ENCODE data around the gene ATP2B2. TPM values are rescaled to one million over a fixed set of nuclear protein-coding genes. Genes with fewer than 3 reads are reported as not detected.

Gene ATP2B2
- total RNA-seq, 1 experiment from 2014 or later = not detected

GRCh38 chr3:10492364-10493201, 12.8 kb downstream of the ATP2B2 start:
- no peak overlapping the region for H3K4me3 Mint-ChIP-seq (ENCODE audit: unreplicated experiment)
- DNase-seq (ENCODE audit: unreplicated experiment) = no peak
- no peaks in the 10 kb centered on the region for H3K9me3 Mint-ChIP-seq (ENCODE audit: unreplicated experiment)
- peaks cover 25% of the 10 kb centered on the region for H3K27me3 Mint-ChIP-seq (ENCODE audit: insufficient read depth, unreplicated experiment)
- TF ChIP-seq, protein P1, sequence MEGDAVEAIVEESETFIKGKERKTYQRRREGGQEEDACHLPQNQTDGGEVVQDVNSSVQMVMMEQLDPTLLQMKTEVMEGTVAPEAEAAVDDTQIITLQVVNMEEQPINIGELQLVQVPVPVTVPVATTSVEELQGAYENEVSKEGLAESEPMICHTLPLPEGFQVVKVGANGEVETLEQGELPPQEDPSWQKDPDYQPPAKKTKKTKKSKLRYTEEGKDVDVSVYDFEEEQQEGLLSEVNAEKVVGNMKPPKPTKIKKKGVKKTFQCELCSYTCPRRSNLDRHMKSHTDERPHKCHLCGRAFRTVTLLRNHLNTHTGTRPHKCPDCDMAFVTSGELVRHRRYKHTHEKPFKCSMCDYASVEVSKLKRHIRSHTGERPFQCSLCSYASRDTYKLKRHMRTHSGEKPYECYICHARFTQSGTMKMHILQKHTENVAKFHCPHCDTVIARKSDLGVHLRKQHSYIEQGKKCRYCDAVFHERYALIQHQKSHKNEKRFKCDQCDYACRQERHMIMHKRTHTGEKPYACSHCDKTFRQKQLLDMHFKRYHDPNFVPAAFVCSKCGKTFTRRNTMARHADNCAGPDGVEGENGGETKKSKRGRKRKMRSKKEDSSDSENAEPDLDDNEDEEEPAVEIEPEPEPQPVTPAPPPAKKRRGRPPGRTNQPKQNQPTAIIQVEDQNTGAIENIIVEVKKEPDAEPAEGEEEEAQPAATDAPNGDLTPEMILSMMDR (IDR thresholded peaks at IDR 0.05; ENCODE audit: unreplicated experiment) = no peak
- no TSS peak for BruUV-seq (replicated peaks)
- CTCF ChIA-PET = interaction anchor here (0.6 to 0.7 kb wide), 2 partner anchors 35 to 1457 kb away, joined by 3 read pairs; no protein-coding TSS in a partner anchor
- H3K36me3 Mint-ChIP-seq (ENCODE audit: insufficient read depth, unreplicated experiment) = no peaks in the 10 kb centered on the region
- POLR2A ChIA-PET = no interaction called here
- intact Hi-C loops (cut with micrococcal nuclease) = no loop called here
- peaks cover 7% of the 10 kb centered on the region for H3K4me1 Mint-ChIP-seq (ENCODE audit: insufficient read depth, unreplicated experiment)
- H3K27ac Mint-ChIP-seq (ENCODE audit: low read depth, unreplicated experiment) = no peak overlapping the region

DNA sequence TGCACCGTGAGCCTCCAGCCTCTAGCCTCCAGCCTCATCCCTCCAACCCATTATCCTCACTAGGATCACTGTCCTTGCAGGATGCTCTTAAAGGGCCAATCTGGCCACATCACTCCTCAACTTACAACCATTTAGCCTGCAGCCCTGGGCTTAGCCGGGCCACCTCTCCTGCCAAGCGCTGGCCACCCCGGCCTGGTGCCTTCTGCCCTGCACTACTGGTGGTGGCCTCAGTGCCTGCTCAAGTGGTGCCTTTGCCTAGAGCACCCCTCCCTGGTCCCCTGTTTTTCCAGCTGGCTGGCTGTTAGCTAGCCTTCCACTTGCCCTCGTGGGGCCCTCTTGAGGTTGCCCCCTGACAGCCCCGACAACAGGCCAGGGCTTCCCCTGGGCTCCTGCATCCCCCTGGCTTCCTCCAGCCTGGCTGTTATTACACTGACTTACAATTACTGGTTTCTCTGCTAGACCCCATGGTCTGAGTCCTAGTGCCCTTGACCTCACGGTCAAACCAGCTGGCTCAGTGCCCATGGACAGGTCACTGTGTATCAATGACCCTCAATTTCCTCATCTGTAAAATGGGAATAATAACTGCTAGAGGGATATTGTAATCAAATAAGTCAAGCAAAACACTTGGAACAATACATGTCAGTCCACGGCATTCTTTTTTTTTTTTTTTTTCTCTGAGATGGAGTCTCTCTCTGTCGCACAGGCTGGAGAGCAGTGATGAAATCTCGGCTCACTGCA, 15.5 kb downstream of the ATP2B2 start:
- peaks cover 36% of the 10 kb centered on the region for H3K27me3 Mint-ChIP-seq (ENCODE audit: insufficient read depth, unreplicated experiment)
- CTCF ChIA-PET = no interaction called here

DNA sequence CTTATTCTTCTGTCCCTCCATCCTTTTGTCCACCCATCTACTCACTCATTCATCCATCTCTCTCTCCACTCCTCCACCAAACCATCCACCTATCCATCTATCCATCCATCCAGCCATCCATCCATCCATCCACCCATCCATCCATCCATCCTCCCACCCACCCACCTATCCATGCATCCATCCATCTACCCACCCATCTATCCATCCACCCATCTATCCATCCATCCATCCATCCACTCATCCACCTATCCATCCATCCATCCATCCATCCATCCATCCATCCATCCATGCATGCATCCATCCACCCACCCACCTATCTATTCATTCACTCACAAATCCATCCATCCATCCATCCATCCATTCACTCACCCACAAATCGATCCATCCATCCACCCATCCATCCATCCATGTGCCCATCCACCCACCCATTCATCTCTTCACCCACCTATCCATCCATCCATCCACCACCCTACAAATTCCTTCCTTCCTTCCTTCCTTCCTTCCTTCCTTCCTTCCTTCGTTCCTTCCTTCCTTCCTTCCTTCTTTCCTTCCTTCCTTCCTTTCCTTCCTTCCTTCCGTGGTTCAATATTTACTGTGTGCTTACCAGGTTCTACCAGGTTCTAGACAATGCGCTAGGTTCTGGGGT, 17.3 kb downstream of the ATP2B2 start:
- TF ChIP-seq, protein P1 (IDR thresholded peaks at IDR 0.05; ENCODE audit: unreplicated experiment) = no peak
- no TSS peak for BruUV-seq (replicated peaks)
- Mint-ChIP-seq H3K4me3 (ENCODE audit: unreplicated experiment) (no peak overlapping the region), H3K36me3 (ENCODE audit: insufficient read depth, unreplicated experiment) (no peaks in the 10 kb centered on the region), H3K27me3 (ENCODE audit: insufficient read depth, unreplicated experiment) (peaks cover 36% of the 10 kb centered on the region), H3K4me1 (ENCODE audit: insufficient read depth, unreplicated experiment) (no peaks in the 10 kb centered on the region), H3K9me3 (ENCODE audit: unreplicated experiment) (no peaks in the 10 kb centered on the region), H3K27ac (ENCODE audit: low read depth, unreplicated experiment) (no peak overlapping the region)
- POLR2A ChIA-PET = no interaction called here
- intact Hi-C loops (cut with micrococcal nuclease) = no loop called here
- no peak for DNase-seq (ENCODE audit: unreplicated experiment)
- CTCF ChIA-PET = no interaction called here

More for the DNA sequence above, 15.5 kb downstream of the ATP2B2 start:
- no peak overlapping the region for H3K4me3 Mint-ChIP-seq (ENCODE audit: unreplicated experiment)
- no peaks in the 10 kb centered on the region for H3K9me3 Mint-ChIP-seq (ENCODE audit: unreplicated experiment)
- no peaks in the 10 kb centered on the region for H3K36me3 Mint-ChIP-seq (ENCODE audit: insufficient read depth, unreplicated experiment)
- peaks cover 4% of the 10 kb centered on the region for H3K4me1 Mint-ChIP-seq (ENCODE audit: insufficient read depth, unreplicated experiment)
- BruUV-seq (replicated peaks) = no TSS peak
- TF ChIP-seq, protein P1 (IDR thresholded peaks at IDR 0.05; ENCODE audit: unreplicated experiment) = no peak
- no peak for DNase-seq (ENCODE audit: unreplicated experiment)
- POLR2A ChIA-PET = no interaction called here
- intact Hi-C loops (cut with micrococcal nuclease) = no loop called here
- no peak overlapping the region for H3K27ac Mint-ChIP-seq (ENCODE audit: low read depth, unreplicated experiment)

DNA sequence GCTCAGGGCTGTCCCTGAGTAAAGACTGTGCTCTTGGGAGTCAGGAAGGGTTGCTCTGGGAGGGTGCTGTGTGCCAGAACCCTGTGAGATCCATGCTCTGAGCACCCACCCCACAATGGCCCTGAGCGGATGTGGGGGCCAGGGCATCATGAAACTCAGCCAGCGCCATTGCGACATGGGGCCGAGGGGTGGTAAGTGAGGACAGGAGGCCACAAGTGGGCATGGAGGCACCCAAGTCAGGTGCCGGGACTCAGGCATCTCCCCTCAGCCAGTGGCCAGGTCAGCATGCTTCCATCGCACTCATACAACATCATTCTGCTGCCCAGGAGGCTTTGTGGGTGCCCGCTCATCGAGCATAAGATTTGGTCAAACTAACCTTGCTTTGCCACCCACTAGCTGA, 19.6 kb downstream of the ATP2B2 start:
- ChIA-PET CTCF (no interaction called here), POLR2A (interaction anchor here (0.6 kb wide), 1 partner anchor 247 kb away, joined by 3 read pairs; no protein-coding TSS in a partner anchor)
- H3K27me3 Mint-ChIP-seq (ENCODE audit: insufficient read depth, unreplicated experiment) = peaks cover 36% of the 10 kb centered on the region
- no peaks in the 10 kb centered on the region for H3K9me3 Mint-ChIP-seq (ENCODE audit: unreplicated experiment)
- TF ChIP-seq, protein P1 (IDR thresholded peaks at IDR 0.05; ENCODE audit: unreplicated experiment) = no peak
- BruUV-seq (replicated peaks) = no TSS peak
- H3K27ac Mint-ChIP-seq (ENCODE audit: low read depth, unreplicated experiment) = no peak overlapping the region
- H3K4me3 Mint-ChIP-seq (ENCODE audit: unreplicated experiment) = no peak overlapping the region
- H3K36me3 Mint-ChIP-seq (ENCODE audit: insufficient read depth, unreplicated experiment) = no peaks in the 10 kb centered on the region
- H3K4me1 Mint-ChIP-seq (ENCODE audit: insufficient read depth, unreplicated experiment) = no peaks in the 10 kb centered on the region
- DNase-seq (ENCODE audit: unreplicated experiment) = no peak
- intact Hi-C loops (cut with micrococcal nuclease) = no loop called here
